HepG2 (cell line): Measurements from ENCODE around the gene ADARB2. TPM values are rescaled to one million over a fixed set of nuclear protein-coding genes. Genes with fewer than 3 reads are reported as not detected.

Experiments
- ATAC-seq: fragments of 200-7000 bp; cut with Tn5 transposase; 3 replicates; pipeline ENCODE4 v1.9.1; 2020; ENCODE audit warnings: mild to moderate bottlenecking, moderate library complexity
- BruUV-seq: library from RNA; stranded (reverse); fragments of 400-500 nt; replicated peaks from 2 replicates; lab custom pipeline; 2021; lab: Mats Ljungman, UMichigan
- CTCF ChIA-PET: fragments of 300-600 bp; formaldehyde crosslinking; extraction: SDS; loops from one replicate; lab custom pipeline; 2021; ENCODE audit warnings: low total read pairs, inconsistent platforms, low intra/inter-chr PET ratio; lab: Yijun Ruan, JAX
- POLR2A ChIA-PET: fragments of 350-600 bp; sonication (Branson Sonifier 250); formaldehyde crosslinking; loops from one replicate; lab custom pipeline; 2020; ENCODE audit warnings: antibody characterized with exemption, inconsistent platforms; lab: Yijun Ruan, JAX
- DNase-seq: peaks from one replicate; pipeline ENCODE4 v3.0.0-alpha.2; 2015; ENCODE audit warnings: low spot score
- FAIRE-seq: peaks from 3 replicates; lab custom pipeline; 2011; peaks lifted over from hg19 to GRCh38; lab: Jason Lieb, UNC
- H2AFZ ChIP-seq: one replicate; pipeline ENCODE4 v1.6.1; 2011; ENCODE audit warnings: low read length, inconsistent platforms
- H3K27ac ChIP-seq: fragments of 300-600 bp; 3 replicates; pipeline ENCODE4 v1.8.0; 2011; ENCODE audit warnings: mixed run types, mild to moderate bottlenecking, mixed read lengths, low read length, inconsistent platforms; ENCODE audit not compliant: insufficient read depth; ENCODE audit errors: extremely low read length
- H3K27me3 ChIP-seq, 2 experiments: fragments of 200-600 bp in 1 of 2; 2 replicates in 1 of 2; 3 replicates in 1 of 2; pipeline versions ENCODE4 v1.6.0 to v1.8.0; 2011; ENCODE audit warnings: low read length in 2 of 2, mild to moderate bottlenecking in 2 of 2, moderate library complexity in 2 of 2, inconsistent platforms in 1 of 2; ENCODE audit not compliant: insufficient read depth in 2 of 2, control insufficient read depth in 1 of 2
- H3K36me3 ChIP-seq, 2 experiments: fragments of 200-600 bp in 1 of 2; replicated peaks in 1 of 2; 2 replicates in 1 of 2; 3 replicates in 1 of 2; pipeline versions ENCODE4 v1.5.1 to v1.8.0; 2011; ENCODE audit warnings: low read length in 2 of 2, inconsistent platforms in 1 of 2; ENCODE audit not compliant: insufficient read depth in 2 of 2, control insufficient read depth in 1 of 2
- H3K4me1 ChIP-seq: 2 replicates; pipeline ENCODE4 v1.5.1; 2012; ENCODE audit warnings: low read length, inconsistent platforms; ENCODE audit not compliant: insufficient read depth
- H3K4me2 ChIP-seq: 2 replicates; pipeline ENCODE4 v1.6.0; 2011; ENCODE audit warnings: low read depth, low read length, inconsistent platforms
- H3K4me3 ChIP-seq, 3 experiments: fragments of 200-600 bp in 1 of 3; sonication (generic), shearing (Covaris generic) in 1 of 3; replicated peaks in 1 of 3; 2 replicates each; pipeline ENCODE4 v1.5.1; 2011 to 2016; ENCODE audit warnings: low read length in 3 of 3, inconsistent platforms in 2 of 3, low read depth in 2 of 3, mild to moderate bottlenecking in 2 of 3, control low read depth in 1 of 3, mixed read lengths in 1 of 3; ENCODE audit not compliant: insufficient read depth in 1 of 3
- H3K79me2 ChIP-seq: one replicate; pipeline ENCODE4 v1.6.1; 2011; ENCODE audit warnings: low read length, inconsistent platforms; ENCODE audit not compliant: insufficient read depth
- H3K9ac ChIP-seq: 2 replicates; pipeline ENCODE4 v1.6.0; 2011; ENCODE audit warnings: mild to moderate bottlenecking, low read depth, low read length, inconsistent platforms; ENCODE audit not compliant: insufficient read depth
- H3K9me3 ChIP-seq: 2 replicates; pipeline ENCODE4 v1.5.1; 2012; ENCODE audit warnings: mild to moderate bottlenecking, low read length
- H4K20me1 ChIP-seq: 2 replicates; pipeline ENCODE4 v1.6.0; 2011; ENCODE audit warnings: inconsistent platforms, mild to moderate bottlenecking, low read length, moderate library complexity; ENCODE audit not compliant: insufficient read depth
- AGO1 ChIP-seq: fragments of 200-400 bp; formaldehyde crosslinking; IDR thresholded peaks from 2 replicates; pipeline ENCODE4 v1.6.1; 2017; ENCODE audit warnings: mild to moderate bottlenecking, low read depth, low read length, moderate library complexity; ENCODE audit not compliant: poor library complexity, severe bottlenecking
- BATF2 ChIP-seq: sonication (generic); formaldehyde crosslinking; IDR thresholded peaks from 2 replicates; pipeline ENCODE4 v1.8.0; 2022; ENCODE audit warnings: mild to moderate bottlenecking, missing genetic modification reagents, moderate library complexity
- DNMT1 ChIP-seq: sonication (generic); formaldehyde crosslinking; IDR thresholded peaks from 2 replicates; pipeline ENCODE4 v1.5.1; 2020; ENCODE audit warnings: mild to moderate bottlenecking, missing genetic modification reagents
- MAZ ChIP-seq, 2 experiments: sonication (generic) in 1 of 2; formaldehyde crosslinking in 1 of 2; IDR thresholded peaks; 2 replicates each; pipeline versions ENCODE4 v1.5.0 to v1.6.1; 2012 to 2020; ENCODE audit warnings: low read depth in 2 of 2, mild to moderate bottlenecking in 2 of 2, borderline replicate concordance in 1 of 2, improper control_type of control experiment in 1 of 2, low read length in 1 of 2, missing genetic modification reagents in 1 of 2, moderate library complexity in 1 of 2
- MTF2 ChIP-seq: sonication (generic); formaldehyde crosslinking; IDR thresholded peaks from 2 replicates; pipeline ENCODE4 v1.5.0; 2020; ENCODE audit warnings: missing genetic modification reagents, borderline replicate concordance
- PHB2 ChIP-seq: fragments of 450-650 bp; IDR thresholded peaks from 2 replicates; pipeline ENCODE4 v1.6.1; 2018; ENCODE audit not compliant: partially characterized antibody
- ZNF224 ChIP-seq: sonication (generic); formaldehyde crosslinking; IDR thresholded peaks from 2 replicates; pipeline ENCODE4 v1.5.0; 2020; ENCODE audit warnings: mild to moderate bottlenecking, missing genetic modification reagents
- WGBS: methylation state at CpG from one replicate; pipeline ENCODE4 v1.1.6; 2017; ENCODE audit warnings: low lambda C conversion rate; 5-methylcytosine and 5-hydroxymethylcytosine counted together
- in situ Hi-C: cut with HindIII; loops from 2 replicates; pipeline ENCODE4 v1.10.0; 2017; ENCODE audit warnings: low pct_unique_long_range_greater_than_20kb; ENCODE audit not compliant: extremely low pct_ligation_motif_present
- intact Hi-C: fragments of 100-400 bp; cut with micrococcal nuclease; formaldehyde crosslinking; loops from one replicate; pipeline ENCODE4 v1.10.0; 2022; ENCODE audit not compliant: unreplicated experiment
- polyA plus RNA-seq, 8 experiments: library from polyadenylated mRNA; depleted of rRNA in 3 of 8; stranded (reverse) in 7 of 8; unstranded in 1 of 8; fragments of >200 nt; fragmentation: Illumina TruSeq in 4 of 8; extraction: Trizol in 4 of 8; gene quantifications; 2 replicates each; pipeline versions ENCODE4 v1.2.1 to v1.2.3, GENCODE V29; 2011 to 2016; ENCODE audit warnings: low read depth in 4 of 8, missing spikeins in 1 of 8, mixed read lengths in 1 of 8; ENCODE audit not compliant: insufficient read depth in 1 of 8
- total RNA-seq, 5 experiments: library from RNA; depleted of rRNA; stranded (reverse); fragments of >200 nt; fragmentation: Illumina TruSeq; extraction: Trizol; gene quantifications; 2 replicates each; pipeline ENCODE4 v1.2.3, GENCODE V29; 2016; ENCODE audit warnings: low read depth in 1 of 5
- TF ChIP-seq, protein P1 (sequence below): IDR thresholded peaks from 2 replicates; pipeline ENCODE4 v1.6.1; 2016; ENCODE audit warnings: low read depth

Gene ADARB2
- total and polyA plus RNA-seq, 2 of the 13 experiments (the other 11 are each of a cell fraction or from before 2014, with no cell fraction given), result not detected

DNA sequence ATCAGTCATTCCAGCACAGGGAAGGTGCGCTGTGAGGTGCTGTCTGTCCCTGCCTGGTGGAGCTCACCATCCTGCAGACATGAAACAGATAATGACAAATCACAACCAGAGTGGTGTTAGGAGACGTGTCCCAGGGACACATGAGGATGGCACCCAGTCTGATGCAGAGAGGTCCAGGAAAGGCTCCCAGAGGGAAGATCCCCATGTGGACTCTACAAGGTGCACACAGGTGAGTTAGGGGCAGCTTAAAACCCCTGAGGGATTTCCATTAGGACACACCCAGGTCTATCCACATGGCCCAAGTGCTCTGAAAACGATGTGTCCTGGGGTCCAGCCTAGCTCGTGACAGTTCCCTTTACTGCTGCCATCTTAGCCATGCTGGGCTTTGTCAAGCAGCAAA lies 91.4 kb downstream of the ADARB2 start:
- Histone ChIP-seq H3K9ac (no peak overlapping the region), H3K4me2 (no peak overlapping the region), H3K27ac (no peak overlapping the region), H3K4me1 (no peaks in the 10 kb centered on the region), H3K79me2 (no peaks in the 10 kb centered on the region), H3K27me3 (peaks cover 2 to 5% of the 10 kb centered on the region in 2 experiments; a peak in 2 of 5 replicates), H4K20me1 (no peaks in the 10 kb centered on the region), H2AFZ (no peak overlapping the region), H3K36me3 (no peaks in the 10 kb centered on the region), H3K9me3 (no peaks in the 10 kb centered on the region), H3K4me3 (no peak overlapping the region)
- in situ Hi-C loops, result no loop called here
- FAIRE-seq (no peak), ATAC-seq (no peak), DNase-seq (no peak)
- no TSS peak for BruUV-seq
- intact Hi-C loops, result no loop called here
- ChIA-PET POLR2A (no interaction called here), CTCF (no interaction called here)
- TF ChIP-seq MAZ (IDR thresholded peaks at IDR 0.05; ENCODE audit: borderline replicate concordance, low read depth, low read length) (no peak), MAZ (CRISPR knock-in tag; IDR thresholded peaks at IDR 0.05; ENCODE audit: low read depth) (no peak), BATF2 (CRISPR knock-in tag) (no peak), DNMT1 (CRISPR knock-in tag) (no peak), ZNF224 (no peak)
- TF ChIP-seq, protein P1, sequence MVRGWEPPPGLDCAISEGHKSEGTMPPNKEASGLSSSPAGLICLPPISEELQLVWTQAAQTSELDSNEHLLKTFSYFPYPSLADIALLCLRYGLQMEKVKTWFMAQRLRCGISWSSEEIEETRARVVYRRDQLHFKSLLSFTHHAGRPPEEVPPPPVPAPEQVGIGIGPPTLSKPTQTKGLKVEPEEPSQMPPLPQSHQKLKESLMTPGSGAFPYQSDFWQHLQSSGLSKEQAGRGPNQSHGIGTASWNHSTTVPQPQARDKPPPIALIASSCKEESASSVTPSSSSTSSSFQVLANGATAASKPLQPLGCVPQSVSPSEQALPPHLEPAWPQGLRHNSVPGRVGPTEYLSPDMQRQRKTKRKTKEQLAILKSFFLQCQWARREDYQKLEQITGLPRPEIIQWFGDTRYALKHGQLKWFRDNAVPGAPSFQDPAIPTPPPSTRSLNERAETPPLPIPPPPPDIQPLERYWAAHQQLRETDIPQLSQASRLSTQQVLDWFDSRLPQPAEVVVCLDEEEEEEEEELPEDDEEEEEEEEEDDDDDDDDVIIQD (CRISPR knock-in tag), result no peak
- 10% methylated on average over 4 of the region's 4 CpGs for WGBS

DNA sequence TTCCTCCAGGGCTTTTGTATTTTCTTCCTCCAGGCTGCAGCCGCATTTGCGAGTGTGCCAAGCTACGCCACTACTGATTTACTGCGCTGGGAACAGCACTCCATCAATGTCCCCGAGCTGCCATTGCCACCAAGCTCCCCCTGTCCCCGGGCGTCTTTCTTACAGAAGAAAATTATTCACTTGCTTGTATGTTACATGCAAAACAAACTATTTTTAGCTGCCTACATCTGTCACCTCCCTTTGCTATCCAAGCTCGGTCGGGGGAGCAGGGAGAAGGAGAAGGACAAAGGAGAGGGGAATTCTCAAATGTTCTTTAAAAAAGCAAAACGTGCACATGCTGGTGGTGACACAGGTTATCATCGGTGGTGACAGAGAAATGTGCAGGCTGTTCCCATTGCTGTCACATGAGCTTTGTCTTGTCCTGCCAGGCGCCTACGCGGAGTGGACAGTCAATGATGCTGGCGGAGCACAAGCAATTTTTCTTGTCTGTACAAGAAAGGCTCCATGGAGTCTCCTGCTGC lies 93.1 kb downstream of the ADARB2 start:
- no peak overlapping the region for H2AFZ ChIP-seq
- intact Hi-C loops (no loop called here), in situ Hi-C loops (no loop called here)
- no TSS peak for BruUV-seq
- H4K20me1 ChIP-seq, result no peaks in the 10 kb centered on the region
- no peak overlapping the region for H3K4me2 ChIP-seq
- H3K9me3 ChIP-seq, result no peaks in the 10 kb centered on the region
- CTCF ChIA-PET, result no interaction called here
- no peaks in the 10 kb centered on the region; a peak in 1 of 5 replicates for H3K27me3 ChIP-seq
- POLR2A ChIA-PET, result no interaction called here
- ATAC-seq (no peak), FAIRE-seq (no peak), DNase-seq (no peak)
- no peaks in the 10 kb centered on the region for H3K36me3 ChIP-seq
- H3K4me1 ChIP-seq, result no peaks in the 10 kb centered on the region
- TF ChIP-seq MTF2 (CRISPR knock-in tag) (no peak), AGO1 (no peak), PHB2 (no peak)
- H3K27ac ChIP-seq, result no peak overlapping the region
- no peak overlapping the region for H3K9ac ChIP-seq
- H3K4me3 ChIP-seq, result no peak overlapping the region
- 35% methylated on average over 15 of the region's 15 CpGs for WGBS
- H3K79me2 ChIP-seq, result no peaks in the 10 kb centered on the region
